HEK293 (cell line): ENCODE measurements around the gene SLC1A1.

Source experiments
- CTCF ChIA-PET: fragments of 350-600 bp; formaldehyde crosslinking; extraction: SDS; loops from one replicate; lab custom pipeline; 2021; ENCODE audit warnings: antibody characterized with exemption; lab: Yijun Ruan, JAX
- POLR2A ChIA-PET: fragments of 300-600 bp; formaldehyde crosslinking; extraction: SDS; loops from one replicate; lab custom pipeline; 2020; ENCODE audit warnings: antibody characterized with exemption, inconsistent platforms; lab: Yijun Ruan, JAX
- H3K27ac ChIP-seq: fragments of 200-500 bp; sonication (Bioruptor generic); 2 replicates; pipeline ENCODE4 v1.5.1; 2014; ENCODE audit warnings: low read depth, low read length, control low read depth, inconsistent platforms; ENCODE audit errors: extremely low read depth
- H3K36me3 ChIP-seq, 2 experiments: fragments of 200-500 bp in 1 of 2; sonication (Bioruptor generic) in 1 of 2; 1 replicate in 1 of 2; 2 replicates in 1 of 2; pipeline ENCODE4 v1.5.1; 2014 to 2017; ENCODE audit warnings: inconsistent platforms in 2 of 2, low read length in 2 of 2; ENCODE audit not compliant: control insufficient read depth in 2 of 2, insufficient read depth in 1 of 2
- H3K4me1 ChIP-seq: fragments of 200-500 bp; sonication (Bioruptor generic); 2 replicates; pipeline ENCODE4 v1.5.1; 2014; ENCODE audit warnings: mild to moderate bottlenecking, low read length, inconsistent platforms; ENCODE audit not compliant: control insufficient read depth, insufficient read depth
- H3K4me3 ChIP-seq: 2 replicates; pipeline ENCODE4 v1.5.1; 2011; ENCODE audit warnings: low read depth, mild to moderate bottlenecking, control low read depth, low read length, moderate library complexity
- H3K9me3 ChIP-seq: fragments of 200-500 bp; sonication (Bioruptor generic); 2 replicates; pipeline ENCODE4 v1.5.1; 2014; ENCODE audit warnings: low read depth, low read length, inconsistent platforms; ENCODE audit not compliant: control insufficient read depth, insufficient read depth
- AEBP2 ChIP-seq: fragments of 450-650 bp; formaldehyde crosslinking; IDR thresholded peaks from 2 replicates; pipeline ENCODE4 v1.5.1; 2016; ENCODE audit warnings: missing biosample characterization, missing genetic modification characterization, borderline replicate concordance
- HIC1 ChIP-seq: fragments of 450-650 bp; formaldehyde crosslinking; IDR thresholded peaks from 2 replicates; pipeline ENCODE4 v1.5.1; 2016; ENCODE audit warnings: missing biosample characterization, missing genetic modification characterization
- KLF8 ChIP-seq: fragments of 450-650 bp; formaldehyde crosslinking; IDR thresholded peaks from 2 replicates; pipeline ENCODE4 v1.5.1; 2016; ENCODE audit warnings: missing biosample characterization, missing genetic modification characterization
- PRDM1 ChIP-seq: fragments of 450-650 bp; formaldehyde crosslinking; IDR thresholded peaks from 2 replicates; pipeline ENCODE4; 2016; ENCODE audit warnings: missing biosample characterization, missing genetic modification characterization
- RBAK ChIP-seq: fragments of 450-650 bp; formaldehyde crosslinking; IDR thresholded peaks from 2 replicates; pipeline ENCODE4 v1.5.1; 2016; ENCODE audit warnings: missing biosample characterization, missing genetic modification characterization
- SCRT2 ChIP-seq: fragments of 450-650 bp; formaldehyde crosslinking; IDR thresholded peaks from 2 replicates; pipeline ENCODE4 v1.5.1; 2016; ENCODE audit warnings: missing biosample characterization, missing genetic modification characterization
- SP7 ChIP-seq: fragments of 450-650 bp; formaldehyde crosslinking; IDR thresholded peaks from 2 replicates; pipeline ENCODE4 v1.5.1; 2016; ENCODE audit warnings: missing biosample characterization, missing genetic modification characterization
- ZBTB21 ChIP-seq: fragments of 450-650 bp; formaldehyde crosslinking; IDR thresholded peaks from 2 replicates; pipeline ENCODE4 v1.5.1; 2017; ENCODE audit warnings: missing biosample characterization, missing genetic modification characterization
- ZBTB44 ChIP-seq: fragments of 450-650 bp; IDR thresholded peaks from 2 replicates; pipeline ENCODE4 v1.5.1; 2018; ENCODE audit warnings: missing biosample characterization, mild to moderate bottlenecking, missing genetic modification characterization
- ZFP41 ChIP-seq: fragments of 450-650 bp; formaldehyde crosslinking; IDR thresholded peaks from 2 replicates; pipeline ENCODE4 v1.5.1; 2016; ENCODE audit warnings: missing biosample characterization, missing genetic modification characterization, borderline replicate concordance
- ZNF157 ChIP-seq: fragments of 450-650 bp; formaldehyde crosslinking; IDR thresholded peaks from 2 replicates; pipeline ENCODE4 v1.5.1; 2016; ENCODE audit warnings: missing biosample characterization, missing genetic modification characterization
- ZNF16 ChIP-seq: fragments of 450-650 bp; formaldehyde crosslinking; IDR thresholded peaks from 2 replicates; pipeline ENCODE4 v1.5.1; 2016; ENCODE audit warnings: low read depth, missing biosample characterization, missing genetic modification characterization
- ZNF175 ChIP-seq: fragments of 450-650 bp; formaldehyde crosslinking; IDR thresholded peaks from 2 replicates; pipeline ENCODE4 v1.5.1; 2016; ENCODE audit warnings: missing biosample characterization, missing genetic modification characterization
- ZNF19 ChIP-seq: fragments of 450-650 bp; formaldehyde crosslinking; IDR thresholded peaks from 2 replicates; pipeline ENCODE4; 2016; ENCODE audit warnings: missing biosample characterization, missing genetic modification characterization, low read depth
- ZNF416 ChIP-seq: fragments of 450-650 bp; formaldehyde crosslinking; IDR thresholded peaks from 2 replicates; pipeline ENCODE4 v1.5.1; 2016; ENCODE audit warnings: missing biosample characterization, missing genetic modification characterization
- ZNF529 ChIP-seq: fragments of 450-650 bp; formaldehyde crosslinking; IDR thresholded peaks from 2 replicates; pipeline ENCODE4 v1.5.1; 2017; ENCODE audit warnings: missing genetic modification characterization, missing biosample characterization; ENCODE audit not compliant: insufficient replicate concordance
- ZNF548 ChIP-seq: fragments of 450-650 bp; formaldehyde crosslinking; IDR thresholded peaks from 2 replicates; pipeline ENCODE4 v1.5.1; 2016; ENCODE audit warnings: missing biosample characterization, missing genetic modification characterization
- ZNF585B ChIP-seq: fragments of 450-650 bp; formaldehyde crosslinking; IDR thresholded peaks from 2 replicates; pipeline ENCODE4 v1.5.1; 2016; ENCODE audit warnings: missing biosample characterization, missing genetic modification characterization
- ZNF610 ChIP-seq: fragments of 450-650 bp; formaldehyde crosslinking; IDR thresholded peaks from 2 replicates; pipeline ENCODE4 v1.5.1; 2016; ENCODE audit warnings: missing biosample characterization, missing genetic modification characterization, borderline replicate concordance
- ZNF639 ChIP-seq: fragments of 450-650 bp; formaldehyde crosslinking; IDR thresholded peaks from 2 replicates; pipeline ENCODE4 v1.5.1; 2016; ENCODE audit warnings: missing biosample characterization, missing genetic modification characterization
- ZNF670 ChIP-seq: fragments of 450-650 bp; formaldehyde crosslinking; IDR thresholded peaks from 2 replicates; pipeline ENCODE4 v1.5.1; 2016; ENCODE audit warnings: missing biosample characterization, missing genetic modification characterization, low read depth
- ZSCAN5A ChIP-seq: fragments of 450-650 bp; formaldehyde crosslinking; IDR thresholded peaks from 2 replicates; pipeline ENCODE4 v1.5.1; 2016; ENCODE audit warnings: missing biosample characterization, missing genetic modification characterization

Gene SLC1A1

GRCh38 chr9:4581861-4582565 is 91.7 kb downstream of the SLC1A1 start (continued):
- TF ChIP-seq ZNF416 (tag by site-specific recombination) (no peak), KLF8 (tag by site-specific recombination) (no peak), ZFP41 (no peak), ZNF16 (tag by site-specific recombination) (no peak), ZBTB44 (tag by site-specific recombination) (no peak), ZSCAN5A (tag by site-specific recombination) (no peak)

GRCh38 chr9:4583001-4583400 is 92.7 kb downstream of the SLC1A1 start:
- H3K36me3 ChIP-seq: peaks cover 0 to 11% of the 10 kb centered on the region in 2 experiments; a peak in 1 of 3 replicates
- no peak overlapping the region for H3K4me3 ChIP-seq
- H3K27ac ChIP-seq: no peak overlapping the region
- H3K9me3 ChIP-seq: no peaks in the 10 kb centered on the region
- TF ChIP-seq ZNF610 (tag by site-specific recombination) (no peak), SCRT2 (tag by site-specific recombination) (peak; percentile 84), ZNF670 (tag by site-specific recombination) (no peak)
- POLR2A ChIA-PET: interaction anchor here (0.7 to 1.0 kb wide), 2 partner anchors 9 to 96 kb away, joined by 3 read pairs; partner anchors contain the start of gene CDC37L1
- peaks cover 2% of the 10 kb centered on the region; the same call in 1 of the 2 replicates for H3K4me1 ChIP-seq
- CTCF ChIA-PET: interaction anchor here (0.6 to 1.2 kb wide), 2 partner anchors 22 to 155 kb away, joined by 3 to 4 read pairs; no protein-coding TSS in a partner anchor

- H3K4me1 ChIP-seq: peaks cover 2% of the 10 kb centered on the region; the same call in 1 of the 2 replicates
- TF ChIP-seq ZNF548 (tag by site-specific recombination): no peak
- no peak for TF ChIP-seq ZNF639 (tag by site-specific recombination)
- no peak for TF ChIP-seq ZNF19 (tag by site-specific recombination)
- TF ChIP-seq ZNF529 (tag by site-specific recombination): no peak
- TF ChIP-seq ZBTB21 (tag by site-specific recombination): no peak
- TF ChIP-seq ZNF175 (tag by site-specific recombination): no peak
- no peak for TF ChIP-seq ZNF157 (tag by site-specific recombination)
- no peak for TF ChIP-seq RBAK (tag by site-specific recombination)
- no peak for TF ChIP-seq PRDM1 (tag by site-specific recombination)
- no peak for TF ChIP-seq HIC1 (tag by site-specific recombination)
- TF ChIP-seq AEBP2 (tag by site-specific recombination): no peak
- TF ChIP-seq SP7 (tag by site-specific recombination): no peak
- TF ChIP-seq ZNF585B (tag by site-specific recombination): no peak
- CTCF ChIA-PET: interaction anchor here (1.0 kb wide), 1 partner anchor 19 kb away, joined by 3 read pairs; no protein-coding TSS in a partner anchor
- H3K9me3 ChIP-seq: no peaks in the 10 kb centered on the region
- H3K27ac ChIP-seq: no peak overlapping the region
- POLR2A ChIA-PET: no interaction called here
- peaks cover 0 to 11% of the 10 kb centered on the region in 2 experiments; a peak in 1 of 3 replicates for H3K36me3 ChIP-seq
- no peak overlapping the region for H3K4me3 ChIP-seq
These were observed 94.4 kb downstream of the SLC1A1 start for GRCh38 chr9:4584636-4585035.
